Middle frontal gyrus (tissue), 1 donor: ENCODE data around the gene BFSP2.
"Not testable (repeated sequence)": the region's sequence is repeated elsewhere in the genome, so short reads cannot be mapped to it uniquely, and the experiment has no call there.

Source experiments
- DNase-seq: peaks from one replicate; pipeline ENCODE4 v3.0.0-alpha.2; 2015; ENCODE audit warnings: low spot score; ENCODE audit errors: extremely low spot score

BFSP2 gene

DNA sequence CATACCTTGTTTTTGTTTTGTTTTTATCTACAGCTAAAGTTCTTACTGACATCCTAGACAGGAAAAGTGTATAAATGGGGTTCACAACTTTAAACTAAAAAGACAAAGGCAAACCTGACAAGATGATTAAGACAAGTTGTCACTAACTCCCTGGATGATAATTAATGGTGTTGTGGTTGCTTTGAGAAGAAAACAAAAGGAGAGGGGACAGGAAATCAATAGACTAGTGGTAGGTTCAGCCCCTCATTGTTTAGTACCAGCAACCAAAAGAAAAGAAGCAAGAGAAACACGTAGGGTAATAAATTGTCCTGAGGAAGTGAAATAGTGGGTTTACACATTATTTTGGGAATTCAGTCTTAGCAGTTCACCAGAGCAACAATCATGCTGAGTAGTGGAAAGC is 78.8 kb downstream of the BFSP2 start:
- no peak for DNase-seq

DNA sequence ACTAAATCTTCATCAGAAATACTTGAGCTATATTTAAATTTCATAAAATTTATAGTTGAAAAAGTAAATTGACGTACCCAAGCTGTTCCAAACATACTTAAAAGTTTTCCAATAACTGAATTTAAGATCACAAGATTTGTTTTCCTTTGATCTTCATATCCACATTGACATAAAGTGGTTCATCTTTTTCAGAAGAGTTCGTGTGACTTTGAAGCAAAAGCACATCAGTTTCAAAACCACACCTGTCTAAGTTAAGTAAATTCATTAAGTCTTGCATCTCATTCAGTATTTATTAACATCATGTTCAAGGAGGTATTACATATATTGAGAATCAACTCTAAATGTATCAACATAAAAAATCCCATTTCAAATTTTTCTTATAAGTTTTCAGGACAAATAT is 79.5 kb downstream of the BFSP2 start:
- no peak for DNase-seq

DNA sequence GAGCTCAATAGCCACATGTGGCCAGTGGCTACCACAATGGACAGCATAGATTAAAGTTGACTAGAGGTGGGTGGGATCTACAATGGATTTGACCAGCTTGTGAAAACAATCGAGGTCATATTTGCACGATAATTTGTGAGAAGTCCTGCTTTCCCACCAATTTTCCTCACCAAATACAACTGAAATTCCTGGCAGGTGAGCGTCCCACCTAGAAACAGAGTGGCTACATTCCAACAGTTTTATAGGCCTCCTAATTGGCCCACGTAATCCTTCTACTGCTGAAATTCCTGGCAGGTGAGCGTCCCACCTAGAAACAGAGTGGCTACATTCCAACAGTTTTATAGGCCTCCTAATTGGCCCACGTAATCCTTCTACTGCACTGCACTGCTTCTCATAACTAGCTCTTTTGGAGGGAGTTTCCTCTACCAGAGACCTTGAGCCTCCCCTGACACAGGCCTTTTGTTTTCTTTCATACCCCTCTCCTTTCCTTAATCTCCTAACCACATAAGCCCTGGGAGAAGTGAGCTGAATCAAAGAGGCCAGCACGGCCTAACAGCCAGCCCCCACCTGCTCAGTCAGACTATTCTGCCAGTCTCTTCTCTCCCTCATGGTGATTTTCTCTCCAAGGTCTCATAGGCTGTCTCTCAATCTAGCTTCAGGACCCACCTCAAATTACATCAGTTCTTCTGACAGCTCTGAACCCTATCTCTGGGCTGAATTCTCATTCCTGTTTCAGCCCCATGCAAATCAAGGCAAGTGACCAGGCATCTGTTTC is 80.2 kb downstream of the BFSP2 start:
- DNase-seq, result no peak

DNA sequence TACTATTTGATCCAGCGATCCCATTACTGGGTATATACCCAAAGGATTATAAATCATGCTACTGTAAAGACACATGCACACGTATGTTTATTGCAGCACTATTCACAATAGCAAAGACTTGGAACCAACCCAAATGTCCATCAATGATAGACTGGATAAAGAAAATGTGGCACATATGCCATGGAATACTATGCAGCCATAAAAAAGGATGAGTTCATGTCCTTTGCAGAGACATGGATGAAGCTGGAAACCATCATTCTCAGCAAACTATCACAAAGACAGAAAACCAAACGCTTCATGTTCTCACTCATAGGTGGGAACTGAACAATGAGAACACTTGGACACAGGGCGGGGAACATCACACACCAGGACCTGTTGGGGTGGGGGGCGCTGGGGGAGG is 82.6 kb downstream of the BFSP2 start:
- not testable (repeated sequence) for DNase-seq

DNA sequence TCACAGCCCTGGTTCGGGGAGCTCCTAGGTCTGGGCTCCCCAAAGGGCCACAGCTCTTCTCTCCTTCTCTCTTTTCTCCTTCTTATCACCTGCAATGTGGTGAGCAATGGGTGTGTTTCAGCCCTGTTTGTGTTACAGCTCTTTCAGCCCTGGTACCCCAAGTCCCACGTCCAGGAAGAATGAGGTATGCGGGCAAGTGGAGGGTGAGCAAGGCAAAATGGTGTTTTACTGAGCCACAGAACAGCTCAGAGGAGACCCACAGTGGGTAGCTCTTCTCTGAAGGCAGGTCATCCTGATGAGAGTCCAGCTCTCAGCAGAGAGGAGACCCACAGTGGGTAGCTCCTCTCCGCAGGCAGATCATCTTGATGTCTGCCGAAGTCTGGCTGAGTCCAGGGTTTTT is 86.8 kb downstream of the BFSP2 start:
- DNase-seq, result no peak

DNA sequence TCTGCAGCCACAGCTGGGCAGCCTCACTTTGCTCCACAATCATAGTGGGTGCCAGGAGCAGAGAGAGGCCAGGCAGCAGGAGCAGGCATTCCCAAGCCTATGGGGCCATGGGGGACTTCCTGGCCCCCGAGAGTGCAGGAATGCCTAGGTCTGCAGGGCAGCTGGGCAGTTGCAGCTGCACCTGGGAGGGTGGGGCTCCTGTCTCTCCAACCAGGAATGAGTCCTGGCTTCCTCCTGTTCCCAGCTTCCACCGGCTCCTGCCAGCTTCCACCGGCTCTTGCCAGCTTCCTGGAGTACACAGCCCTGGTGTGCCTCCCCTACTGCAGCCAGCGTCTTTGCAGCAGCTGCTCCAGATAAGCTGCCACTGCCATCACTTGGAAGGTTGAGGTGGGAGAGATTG is 87.3 kb downstream of the BFSP2 start:
- DNase-seq, result no peak

DNA sequence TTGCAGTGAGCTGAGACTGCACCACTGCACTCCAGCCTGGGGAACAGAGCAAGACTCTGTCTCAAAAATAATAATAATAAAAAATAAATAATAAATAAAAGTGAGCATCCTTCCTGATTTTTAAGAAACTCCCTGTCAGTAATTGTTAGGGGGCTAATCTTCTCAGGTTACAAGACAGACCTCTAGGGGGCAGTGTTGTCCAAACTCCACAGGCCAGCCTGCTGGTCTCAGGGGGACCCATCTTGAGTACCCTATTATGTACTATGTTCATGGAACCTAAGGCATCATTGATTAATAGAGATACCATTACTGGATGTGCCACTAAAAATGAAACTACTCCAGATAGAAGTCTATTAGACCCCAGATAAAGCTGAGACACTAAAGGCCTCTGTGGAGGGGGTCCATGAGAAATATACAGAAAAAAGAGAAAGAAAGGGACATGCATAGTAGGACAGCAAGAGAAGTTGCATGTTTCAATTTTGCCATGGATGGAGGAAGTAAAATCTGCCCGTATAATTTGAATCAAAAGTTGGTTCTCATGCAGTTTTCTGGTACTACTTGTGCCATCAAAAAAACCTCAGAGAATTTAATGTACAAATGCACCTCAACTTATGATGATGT is 88.2 kb downstream of the BFSP2 start:
- DNase-seq, result no peak

GRCh38 chr3:133488785-133489367 is 89.0 kb downstream of the BFSP2 start:
- no peak for DNase-seq

- no peak for DNase-seq
These were observed 89.7 kb downstream of the BFSP2 start for GRCh38 chr3:133489466-133490085.

DNA sequence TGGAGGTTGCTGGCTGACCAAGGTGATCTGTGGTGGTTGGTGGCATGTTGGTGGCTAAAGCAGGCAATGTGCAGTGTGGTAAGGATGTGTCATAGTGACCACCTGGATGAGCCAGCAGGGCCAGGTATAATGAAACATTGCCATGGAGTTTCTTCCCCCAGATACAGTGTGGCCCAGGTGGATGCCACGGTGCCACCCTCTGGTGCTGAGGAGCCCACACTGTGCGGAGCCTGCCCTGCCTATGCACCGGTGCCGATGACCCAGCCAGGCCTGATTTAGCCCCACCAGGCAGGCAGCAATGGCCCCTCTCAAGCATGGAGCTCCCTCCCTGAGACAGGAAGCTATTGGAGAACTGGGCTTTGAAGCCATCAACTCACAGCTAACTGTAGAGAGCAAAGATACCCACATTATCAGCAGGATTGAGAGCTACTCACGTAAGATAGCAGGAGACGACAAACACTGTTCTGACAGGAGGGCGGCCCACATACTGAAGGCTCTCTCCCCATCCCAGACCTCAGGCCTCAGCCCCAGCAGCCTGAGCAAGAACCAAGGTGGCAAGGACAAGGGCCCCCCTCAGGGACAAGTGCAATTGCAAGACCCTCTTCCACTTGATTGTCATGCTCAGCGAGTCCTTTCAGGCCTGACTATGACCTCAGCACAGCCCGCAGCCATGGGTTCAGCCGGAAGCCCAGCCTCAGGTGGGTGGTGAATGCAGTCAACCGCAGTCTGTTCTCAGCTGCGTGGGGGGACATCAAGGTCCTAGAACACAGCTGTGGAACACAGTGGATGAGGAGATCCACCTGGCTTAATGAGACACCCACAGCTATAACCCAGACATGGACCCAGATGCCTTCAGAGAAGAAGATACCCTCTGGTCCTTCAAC is 90.9 kb downstream of the BFSP2 start:
- DNase-seq, result no peak

DNA sequence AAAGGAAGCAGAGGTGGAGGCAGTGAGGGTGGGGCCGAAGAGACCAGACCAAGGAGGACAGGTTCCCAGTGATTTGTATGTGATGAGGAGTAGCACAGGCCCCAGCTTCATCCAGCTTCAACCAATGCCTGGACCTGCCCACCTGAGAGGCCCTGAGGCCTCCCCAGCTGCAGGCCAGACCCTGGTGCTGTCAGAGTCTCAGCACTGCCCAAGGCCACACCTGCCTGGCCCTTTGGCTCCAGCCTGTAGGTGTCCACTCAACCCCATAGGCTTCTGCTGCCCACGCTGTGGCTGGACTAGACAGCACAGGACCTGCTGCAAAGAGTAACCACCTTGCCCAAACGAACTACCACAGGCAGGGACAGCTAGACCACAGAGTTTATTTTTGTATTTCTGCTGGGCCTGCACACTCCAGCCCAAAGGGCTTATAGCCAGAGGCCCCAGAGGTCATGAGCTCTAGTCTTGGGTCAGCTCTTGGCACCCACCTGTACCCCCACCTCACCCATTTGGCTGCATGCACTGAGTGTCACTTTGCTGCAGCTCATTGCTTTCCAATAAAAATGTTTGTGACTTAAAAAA is 91.7 kb downstream of the BFSP2 start:
- DNase-seq, result no peak

GRCh38 chr3:133492159-133492741 is 92.4 kb downstream of the BFSP2 start:
- DNase-seq, result no peak

- no peak for DNase-seq
These were observed 94.6 kb downstream of the BFSP2 start for GRCh38 chr3:133494469-133494868.

DNA sequence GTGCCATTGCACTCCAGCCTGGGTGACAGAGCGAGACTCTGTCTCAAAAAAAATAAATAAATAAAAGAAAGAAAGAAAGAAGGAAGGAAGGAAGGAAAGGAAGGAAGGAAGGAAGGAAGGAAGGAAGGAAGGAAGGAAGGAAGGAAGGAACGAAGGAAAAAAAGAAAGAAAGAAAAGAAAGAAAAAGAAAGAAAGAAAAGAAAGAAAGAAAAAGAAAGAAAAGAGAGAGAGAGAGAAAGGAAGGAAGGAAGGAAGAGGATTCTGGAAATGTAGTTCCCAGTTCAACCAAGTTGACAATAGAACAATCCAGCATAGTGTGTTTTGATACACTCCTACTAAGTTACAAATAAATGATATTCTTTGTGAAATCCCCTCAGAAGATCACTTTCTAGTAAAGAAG is 102.7 kb downstream of the BFSP2 start:
- DNase-seq, result not testable (repeated sequence)

GRCh38 chr3:133503409-133503808 is 103.6 kb downstream of the BFSP2 start:
- DNase-seq, result no peak

GRCh38 chr3:133504736-133505135 is 104.9 kb downstream of the BFSP2 start:
- DNase-seq, result no peak

DNA sequence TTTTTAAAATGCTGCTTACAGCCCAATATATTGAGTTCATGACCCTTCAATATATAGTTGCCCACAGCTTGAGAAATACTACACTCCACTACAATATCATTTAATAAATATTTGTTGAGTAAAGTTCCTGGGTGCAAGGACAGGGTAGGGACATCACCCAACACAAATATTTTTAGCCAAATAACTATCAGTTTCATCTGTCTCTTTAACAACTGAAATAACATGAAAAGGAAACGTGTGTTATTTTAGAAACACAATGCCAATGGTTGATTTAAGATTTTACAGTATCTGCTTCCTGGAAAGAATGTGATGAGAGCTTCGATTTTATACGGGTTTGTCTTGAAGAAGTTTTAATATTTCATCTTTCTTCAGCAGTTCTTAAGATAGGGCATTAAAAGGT is 106.0 kb downstream of the BFSP2 start:
- no peak for DNase-seq

DNA sequence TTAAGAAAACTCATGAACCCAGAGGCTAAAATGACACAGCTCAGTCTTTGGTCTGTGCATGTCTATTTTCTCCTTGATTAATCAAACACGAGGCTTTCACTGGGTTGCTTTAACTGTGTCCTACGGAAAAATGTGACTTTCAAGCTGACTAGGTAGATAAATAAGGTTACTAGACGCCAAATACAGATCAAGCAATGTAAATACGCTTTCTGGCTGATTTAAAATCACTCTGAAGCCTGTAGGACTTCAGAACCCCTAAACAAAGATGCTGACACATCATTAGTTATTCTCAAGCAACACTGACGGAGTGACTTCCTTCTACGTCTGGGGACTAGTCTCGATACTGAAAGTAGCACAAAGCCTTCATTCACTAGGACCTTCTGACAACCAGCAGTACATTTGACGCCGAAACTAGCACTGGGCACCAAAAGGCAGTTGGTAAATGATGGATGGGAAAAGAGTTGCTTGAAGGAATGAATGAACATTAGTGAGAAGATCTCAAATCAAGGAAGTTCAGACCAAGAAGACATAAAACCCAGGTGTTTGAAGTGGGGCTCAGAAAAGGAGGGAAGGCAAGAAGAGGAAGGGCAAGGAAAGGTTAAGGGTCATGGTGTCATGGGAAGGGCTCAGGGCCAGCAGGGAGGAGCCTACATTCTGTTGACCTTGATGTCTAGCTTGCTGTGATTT is 106.5 kb downstream of the BFSP2 start:
- no peak for DNase-seq

- no peak for DNase-seq
These were observed 109.6 kb downstream of the BFSP2 start for GRCh38 chr3:133509488-133509887.
